HepG2 (cell line): ENCODE measurements around the gene TMC2.

Source experiments
- AHR ChIP-seq: IDR thresholded peaks from 2 replicates; pipeline ENCODE4 v1.6.1; 2018; ENCODE audit warnings: missing genetic modification reagents, missing compliant biosample characterization
- DPF2 ChIP-seq: sonication (generic); formaldehyde crosslinking; IDR thresholded peaks from 2 replicates; pipeline ENCODE4 v1.4.0; 2020; ENCODE audit warnings: mild to moderate bottlenecking, low read depth, missing genetic modification reagents, borderline replicate concordance
- EP300 ChIP-seq, 3 experiments: sonication (generic) in 1 of 3; formaldehyde crosslinking in 1 of 3; IDR thresholded peaks; 2 replicates each; pipeline versions ENCODE4 v1.5.1 to v1.6.1; 2011 to 2020; ENCODE audit warnings: low read depth in 2 of 3, low read length in 2 of 3, borderline replicate concordance in 1 of 3, improper control_type of control experiment in 1 of 3, mild to moderate bottlenecking in 1 of 3, missing genetic modification reagents in 1 of 3, moderate library complexity in 1 of 3
- EZH2 ChIP-seq: conservative IDR thresholded peaks from 2 replicates; pipeline ENCODE4 v1.6.1; 2012; ENCODE audit warnings: mild to moderate bottlenecking, low read depth, low read length, moderate library complexity
- FOXJ3 ChIP-seq: sonication (generic); formaldehyde crosslinking; IDR thresholded peaks from 2 replicates; pipeline ENCODE4 v1.4.0; 2020; ENCODE audit warnings: missing genetic modification reagents, mild to moderate bottlenecking, borderline replicate concordance
- MXD1 ChIP-seq: sonication (generic); formaldehyde crosslinking; IDR thresholded peaks from 2 replicates; pipeline ENCODE4 v1.4.0; 2020; ENCODE audit warnings: mild to moderate bottlenecking, missing genetic modification reagents
- POLR2AphosphoS5 ChIP-seq: IDR thresholded peaks from 2 replicates; pipeline ENCODE4 v1.6.1; 2012; ENCODE audit warnings: low read depth, low read length
- RAD21 ChIP-seq: fragments of 450-650 bp; formaldehyde crosslinking; IDR thresholded peaks from 2 replicates; pipeline ENCODE4 v1.5.0; 2020; ENCODE audit warnings: mild to moderate bottlenecking
- REST ChIP-seq, 2 experiments: IDR thresholded peaks; 2 replicates each; pipeline ENCODE4 v1.6.1; 2011 to 2012; ENCODE audit warnings: low read length in 2 of 2, borderline replicate concordance in 1 of 2, low read depth in 1 of 2, mild to moderate bottlenecking in 1 of 2, moderate library complexity in 1 of 2
- SMAD1 ChIP-seq: sonication (generic); formaldehyde crosslinking; IDR thresholded peaks from 2 replicates; pipeline ENCODE4 v1.4.0; 2020; ENCODE audit warnings: missing genetic modification reagents, low read depth, mild to moderate bottlenecking, borderline replicate concordance
- USF2 ChIP-seq, 2 experiments: sonication (generic) in 1 of 2; formaldehyde crosslinking in 1 of 2; IDR thresholded peaks; 2 replicates each; pipeline versions ENCODE4 v1.5.1 to v1.6.1; 2011 to 2020; ENCODE audit warnings: borderline replicate concordance in 1 of 2, low read depth in 1 of 2, low read length in 1 of 2, mild to moderate bottlenecking in 1 of 2, missing genetic modification reagents in 1 of 2, moderate library complexity in 1 of 2
- ZNF563 ChIP-seq: sonication (generic); formaldehyde crosslinking; IDR thresholded peaks from 2 replicates; pipeline ENCODE4 v1.8.0; 2022; ENCODE audit warnings: mild to moderate bottlenecking, moderate library complexity, missing genetic modification reagents
- ZNF792 ChIP-seq: IDR thresholded peaks from 2 replicates; pipeline ENCODE4 v1.6.1; 2016

- TF ChIP-seq POLR2AphosphoS5: no peak
- TF ChIP-seq EZH2: no peak
- TF ChIP-seq ZNF563 (CRISPR knock-in tag): no peak
- no peak for TF ChIP-seq SMAD1 (CRISPR knock-in tag)
- no peak for TF ChIP-seq REST (IDR thresholded peaks at IDR 0.05; ENCODE audit: borderline replicate concordance in 1 of 2, low read depth in 1 of 2, low read length in 2 of 2)
- no peak for TF ChIP-seq ZNF792 (CRISPR knock-in tag)
- no peak for TF ChIP-seq AHR (CRISPR knock-in tag)
- no peak for TF ChIP-seq MXD1 (CRISPR knock-in tag)
- TF ChIP-seq EP300 (IDR thresholded peaks at IDR 0.05; ENCODE audit: low read depth in 2 of 2, low read length in 2 of 2): no peak
- no peak for TF ChIP-seq EP300 (CRISPR knock-in tag; IDR thresholded peaks at IDR 0.05; ENCODE audit: borderline replicate concordance)
- no peak for TF ChIP-seq USF2 (IDR thresholded peaks at IDR 0.05; ENCODE audit: low read depth, low read length)
- no peak for TF ChIP-seq USF2 (CRISPR knock-in tag; IDR thresholded peaks at IDR 0.05; ENCODE audit: borderline replicate concordance)
- TF ChIP-seq DPF2 (CRISPR knock-in tag): no peak
- no peak for TF ChIP-seq RAD21 (CRISPR knock-in tag)
- no peak for TF ChIP-seq FOXJ3 (CRISPR knock-in tag)
Measured at GRCh38 chr20:2643708-2644107, 107.3 kb downstream of the TMC2 start.
